Measurements from ENCODE around the gene CEBPA. TPM values are rescaled to one million over a fixed set of nuclear protein-coding genes. Genes with fewer than 3 reads are reported as not detected.
"Not testable (repeated sequence)": the region's sequence is repeated elsewhere in the genome, so short reads cannot be mapped to it uniquely, and the experiment has no call there.

Gene CEBPA
- total RNA-seq, 2 experiments from 2014 or later, result 0.22 to 0.33 TPM

DNA sequence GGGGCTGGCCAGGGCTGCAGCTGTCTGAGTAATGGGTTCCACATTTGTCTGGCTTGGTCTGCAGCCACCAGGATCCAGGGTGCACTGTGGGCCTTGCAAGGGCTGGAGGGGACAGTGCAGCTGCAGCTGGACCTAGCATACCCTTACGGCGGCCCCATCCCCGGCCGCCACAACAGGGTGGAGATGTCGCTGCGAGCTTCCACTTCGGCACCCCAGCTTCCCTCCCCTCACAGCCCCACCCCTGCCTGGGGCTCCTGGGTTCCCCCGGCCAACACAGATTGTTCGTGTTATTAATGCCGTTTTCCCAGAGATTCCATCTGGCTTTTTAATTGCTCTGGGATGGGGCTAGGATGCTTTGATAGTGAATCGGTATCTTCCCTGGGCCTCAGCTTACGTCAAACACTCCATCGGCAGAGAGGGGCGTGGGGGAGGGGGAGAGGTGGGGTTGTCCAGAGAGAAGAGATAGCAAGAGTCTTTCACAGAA lies 5.8 kb downstream of the CEBPA start:
- CTCF ChIA-PET, result interaction anchor here (1.1 kb wide), 1 partner anchor 61 kb away, joined by 4 read pairs; no protein-coding TSS in a partner anchor
- Mint-ChIP-seq H3K36me3 (no peaks in the 10 kb centered on the region), H3K4me3 (no peak overlapping the region), H3K9me3 (no peaks in the 10 kb centered on the region), H3K27ac (no peak overlapping the region), H3K4me1 (ENCODE audit: low read depth) (no peaks in the 10 kb centered on the region), H3K27me3 (peaks cover 23% of the 10 kb centered on the region)
- no peak for DNase-seq
- POLR2A ChIA-PET, result no interaction called here
- intact Hi-C loops (cut with micrococcal nuclease), result no loop called here

DNA sequence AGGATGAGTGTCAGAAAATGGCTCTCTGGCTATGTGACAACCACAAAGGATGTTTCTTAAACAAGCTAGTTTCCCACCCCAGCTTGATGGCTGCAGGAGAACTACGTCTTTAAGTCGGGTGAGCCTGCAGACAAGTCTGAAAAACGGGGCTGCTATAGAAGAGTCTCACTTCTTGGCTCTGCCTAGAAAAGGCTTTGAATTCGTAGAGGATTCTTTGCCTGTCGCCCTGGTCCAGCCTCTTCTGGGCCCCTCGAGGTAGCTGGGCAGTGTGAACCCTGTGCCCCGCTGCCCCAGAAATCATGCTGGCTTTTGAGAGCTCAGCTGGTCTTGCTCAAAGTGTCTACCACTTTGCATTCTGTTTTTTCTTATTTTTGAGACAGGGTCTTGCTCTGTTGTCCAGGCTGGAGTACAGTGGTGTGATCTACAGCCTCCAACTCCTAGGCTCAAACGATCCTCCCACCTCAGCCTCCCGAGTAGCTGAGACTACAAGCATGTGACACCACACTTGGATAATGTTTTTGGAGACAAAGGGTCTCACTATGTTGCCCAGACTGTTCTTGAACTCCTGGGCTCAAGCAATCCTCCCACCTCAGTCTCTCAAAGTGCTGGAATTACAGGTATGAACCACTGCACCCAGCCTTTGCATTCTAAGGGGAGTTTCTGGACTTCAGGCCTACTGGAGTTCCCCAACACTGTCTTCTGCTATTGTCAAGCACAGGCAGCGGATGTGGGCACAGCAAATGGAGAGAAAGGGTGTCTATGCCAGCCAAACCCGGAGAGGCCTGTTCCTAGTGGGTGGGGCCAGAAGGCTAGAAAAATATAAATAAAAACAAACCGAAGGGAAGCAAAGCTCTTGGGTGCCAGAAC lies 6.5 kb downstream of the CEBPA start:
- Mint-ChIP-seq H3K27ac (no peak overlapping the region), H3K9me3 (no peaks in the 10 kb centered on the region), H3K36me3 (no peaks in the 10 kb centered on the region), H3K4me3 (no peak overlapping the region), H3K27me3 (peaks cover 20% of the 10 kb centered on the region), H3K4me1 (ENCODE audit: low read depth) (no peaks in the 10 kb centered on the region)
- POLR2A ChIA-PET, result no interaction called here
- CTCF ChIA-PET, result interaction anchor here (0.7 to 1.2 kb wide), 2 partner anchors 11 to 60 kb away, joined by 3 read pairs; no protein-coding TSS in a partner anchor
- no peak for DNase-seq
- intact Hi-C loops (cut with micrococcal nuclease), result no loop called here

DNA sequence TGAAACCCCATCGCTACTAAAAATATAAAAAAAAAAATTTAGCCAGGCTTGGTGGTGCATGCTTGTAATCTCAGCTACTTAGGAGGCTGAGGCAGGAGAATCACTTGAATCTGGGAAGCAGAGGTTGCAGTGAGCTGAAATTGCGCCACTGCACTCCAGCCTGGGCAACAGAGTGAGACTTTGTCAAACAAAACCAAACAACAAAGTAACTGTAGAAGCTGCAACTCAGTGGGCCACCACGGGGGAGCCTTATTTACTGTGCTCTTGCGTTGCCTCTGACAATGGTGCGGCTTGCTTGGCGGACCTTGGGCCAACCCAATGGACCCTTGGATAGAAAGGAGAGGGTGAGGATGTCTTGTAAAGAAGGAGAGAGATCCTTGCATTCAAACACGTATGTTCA lies 7.3 kb downstream of the CEBPA start:
- CTCF ChIA-PET, result interaction anchor here (0.7 to 1.2 kb wide), 2 partner anchors 11 to 59 kb away, joined by 3 read pairs; no protein-coding TSS in a partner anchor
- H3K9me3 Mint-ChIP-seq; H3K27ac Mint-ChIP-seq; POLR2A ChIA-PET; intact Hi-C loops (cut with micrococcal nuclease); DNase-seq; H3K4me1 Mint-ChIP-seq (ENCODE audit: low read depth); H3K4me3 Mint-ChIP-seq; H3K36me3 Mint-ChIP-seq: not testable (repeated sequence)
- peaks cover 13% of the 10 kb centered on the region for H3K27me3 Mint-ChIP-seq

DNA sequence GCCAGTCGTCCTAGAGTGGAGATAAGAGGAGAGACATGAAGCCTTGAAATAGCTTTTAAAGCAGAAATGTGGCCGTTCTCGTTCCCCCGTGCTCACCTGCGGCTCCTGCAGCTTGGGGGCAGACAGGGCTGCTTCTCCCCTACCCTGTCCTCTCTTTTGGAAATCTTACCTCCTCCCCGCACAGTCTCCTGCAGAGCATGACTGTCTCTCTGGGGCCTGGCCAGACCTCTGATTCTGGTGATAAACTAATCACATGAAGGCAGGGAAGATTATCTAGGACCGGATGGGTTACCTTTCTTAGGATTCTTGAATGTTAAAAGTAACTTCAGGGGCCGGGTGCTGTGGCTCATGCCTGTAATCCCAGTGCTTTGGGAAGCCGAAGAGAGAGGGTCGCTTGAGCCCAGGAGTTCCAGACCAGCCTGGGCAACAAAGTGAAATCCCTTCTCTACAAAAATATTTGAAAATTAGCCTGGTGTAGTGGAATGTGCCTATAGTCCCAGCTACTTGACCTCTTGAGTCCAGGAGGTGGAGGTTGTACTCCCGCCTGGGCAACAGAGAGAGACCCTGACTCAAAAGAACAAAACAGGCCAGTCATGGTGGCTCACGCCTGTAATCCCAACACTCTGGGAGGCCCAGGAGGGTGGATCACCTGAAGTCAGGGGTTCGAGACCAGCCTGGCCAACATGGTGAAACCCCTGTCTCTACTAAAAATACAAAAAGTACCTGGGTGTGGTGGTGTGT lies 8.1 kb downstream of the CEBPA start:
- peaks cover 9% of the 10 kb centered on the region for H3K27me3 Mint-ChIP-seq
- H3K4me3 Mint-ChIP-seq, result no peak overlapping the region
- DNase-seq, result no peak
- peaks cover 1% of the 10 kb centered on the region for H3K36me3 Mint-ChIP-seq
- intact Hi-C loops (cut with micrococcal nuclease), result no loop called here
- CTCF ChIA-PET, result no interaction called here
- no peak overlapping the region for H3K27ac Mint-ChIP-seq
- H3K9me3 Mint-ChIP-seq, result peaks cover 5% of the 10 kb centered on the region
- H3K4me1 Mint-ChIP-seq (ENCODE audit: low read depth), result no peaks in the 10 kb centered on the region
- POLR2A ChIA-PET, result interaction anchor here (0.6 kb wide), 1 partner anchor 320 kb away, joined by 3 read pairs; no protein-coding TSS in a partner anchor

DNA sequence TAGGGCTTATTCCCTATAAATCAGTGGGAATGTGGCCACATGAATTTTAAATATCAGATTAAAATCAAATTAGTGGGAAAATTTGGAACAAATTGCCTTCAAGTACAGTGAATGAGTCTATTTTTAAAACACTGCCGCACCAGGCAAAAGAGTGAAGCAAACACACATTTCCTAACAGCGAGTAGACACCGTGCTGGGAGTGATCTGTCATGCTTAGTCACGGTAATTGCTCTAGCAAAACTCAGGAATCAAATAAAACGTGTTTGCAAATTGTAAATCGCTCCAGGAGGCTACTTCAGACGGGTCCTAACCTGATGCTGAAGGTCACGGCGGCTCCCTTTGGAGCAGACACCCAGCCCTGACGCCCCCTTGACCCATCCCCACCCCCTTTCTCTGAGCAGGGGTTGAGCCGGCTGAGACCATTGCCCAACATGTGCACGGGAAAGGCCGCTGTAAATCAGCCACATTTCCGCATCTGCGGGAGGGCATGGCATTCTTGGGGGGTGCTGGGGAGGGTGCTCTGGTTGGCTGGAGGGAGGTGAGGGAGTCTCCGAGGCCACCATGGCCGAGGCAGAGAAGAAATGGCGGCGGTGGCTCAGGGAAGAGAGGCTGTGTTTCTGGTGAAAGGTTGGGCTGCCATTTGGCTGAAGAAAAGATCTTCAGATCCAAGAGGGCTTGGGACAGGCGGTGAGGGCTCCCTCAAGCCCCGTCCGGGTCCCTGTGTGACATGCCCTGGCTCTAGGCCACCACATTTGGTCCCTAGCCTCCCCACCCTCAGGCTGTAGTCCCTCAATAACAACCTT lies 8.9 kb downstream of the CEBPA start:
- H3K9me3 Mint-ChIP-seq, result peaks cover 13% of the 10 kb centered on the region
- H3K27ac Mint-ChIP-seq, result no peak overlapping the region
- H3K27me3 Mint-ChIP-seq, result peaks cover 6% of the 10 kb centered on the region
- ChIA-PET POLR2A (no interaction called here), CTCF (no interaction called here)
- DNase-seq, result no peak
- peaks cover 1% of the 10 kb centered on the region for H3K36me3 Mint-ChIP-seq
- intact Hi-C loops (cut with micrococcal nuclease), result no loop called here
- H3K4me3 Mint-ChIP-seq, result no peak overlapping the region
- no peaks in the 10 kb centered on the region for H3K4me1 Mint-ChIP-seq (ENCODE audit: low read depth)

DNA sequence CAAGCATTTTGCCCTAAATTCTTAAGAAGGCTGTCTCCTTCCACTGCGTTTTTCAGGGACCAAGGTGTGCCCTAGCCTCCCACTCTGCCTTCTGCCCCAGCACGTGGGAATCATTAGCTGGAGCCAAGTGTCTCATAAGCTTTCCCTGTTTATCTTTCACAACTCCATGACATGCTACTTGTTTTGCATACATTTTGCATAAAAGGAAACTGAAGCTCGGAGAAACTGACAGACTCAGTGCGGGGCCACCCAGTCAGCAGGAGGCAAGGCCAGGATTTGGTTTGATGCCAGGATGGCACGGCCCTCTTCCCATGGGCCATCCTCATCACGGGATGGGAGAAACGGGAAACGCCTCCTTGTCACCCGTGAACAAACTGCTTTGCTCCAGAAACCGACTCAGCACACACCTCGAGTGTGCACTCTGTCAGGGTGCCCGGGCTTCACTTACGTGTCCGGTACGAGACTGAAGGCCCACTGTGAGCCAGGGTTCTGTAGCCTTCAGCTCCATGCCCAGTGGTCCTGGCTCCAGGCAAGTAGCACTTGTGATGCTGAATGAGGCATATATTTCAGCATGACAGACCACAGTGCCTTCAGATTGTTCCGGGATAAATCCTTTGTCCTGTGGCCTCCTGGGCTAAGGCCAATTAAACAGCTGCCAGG lies 9.6 kb downstream of the CEBPA start:
- no peaks in the 10 kb centered on the region for H3K4me1 Mint-ChIP-seq (ENCODE audit: low read depth)
- ChIA-PET CTCF (interaction anchor here (0.6 kb wide), 1 partner anchor 96 kb away, joined by 3 read pairs; no protein-coding TSS in a partner anchor), POLR2A (no interaction called here)
- H3K4me3 Mint-ChIP-seq, result no peak overlapping the region
- no peak overlapping the region for H3K27ac Mint-ChIP-seq
- H3K9me3 Mint-ChIP-seq, result peaks cover 20% of the 10 kb centered on the region
- H3K36me3 Mint-ChIP-seq, result peaks cover 7% of the 10 kb centered on the region
- intact Hi-C loops (cut with micrococcal nuclease), result no loop called here
- DNase-seq, result no peak
- peaks cover 6% of the 10 kb centered on the region for H3K27me3 Mint-ChIP-seq

DNA sequence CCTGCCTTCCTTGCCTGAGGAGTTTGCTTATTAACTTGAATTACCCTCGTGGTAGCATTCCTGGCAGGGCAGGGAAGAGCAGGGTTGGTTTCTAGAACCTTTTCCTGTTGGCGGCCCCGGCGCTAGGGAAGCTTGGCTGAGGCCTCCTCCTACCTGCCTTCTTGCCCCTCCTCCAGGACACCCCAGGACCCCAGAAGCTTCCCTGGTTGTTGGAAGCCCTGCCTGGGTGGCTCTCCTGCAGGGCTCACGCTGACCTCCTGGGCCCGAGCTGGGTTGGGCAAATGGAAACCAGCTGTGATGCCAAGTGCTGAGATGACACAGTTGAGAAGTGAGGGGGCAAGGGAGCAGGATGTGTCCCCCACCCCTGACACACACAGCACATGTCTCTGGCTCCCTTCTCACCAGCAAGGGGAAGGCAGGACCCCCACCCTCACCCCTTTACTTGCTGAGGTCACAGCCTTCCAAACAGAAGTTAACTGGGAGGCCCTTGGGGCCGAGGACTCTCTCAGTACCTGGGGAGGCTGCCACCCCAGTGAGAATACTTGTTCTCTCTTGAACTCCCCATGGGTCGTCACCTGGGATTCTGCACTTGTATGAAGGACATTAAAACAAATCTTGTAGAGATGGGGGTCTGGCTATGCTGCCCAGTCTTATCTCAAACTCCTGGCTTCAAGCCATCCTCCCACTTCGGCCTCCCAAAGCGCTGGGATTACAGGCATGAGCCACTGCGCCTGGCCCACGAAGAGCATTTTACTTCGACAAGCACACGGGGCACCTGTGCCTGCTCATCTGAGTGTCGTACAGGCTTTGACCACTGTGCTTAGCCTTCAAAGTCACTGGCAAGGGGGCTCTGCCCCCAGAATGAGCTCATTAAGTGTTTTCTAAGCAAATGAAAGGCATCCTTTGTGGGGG lies 10.5 kb downstream of the CEBPA start:
- intact Hi-C loops (cut with micrococcal nuclease), result no loop called here
- peaks cover 6% of the 10 kb centered on the region for H3K27me3 Mint-ChIP-seq
- peaks cover 7% of the 10 kb centered on the region for H3K36me3 Mint-ChIP-seq
- H3K4me1 Mint-ChIP-seq (ENCODE audit: low read depth), result peaks cover 3% of the 10 kb centered on the region
- H3K4me3 Mint-ChIP-seq, result no peak overlapping the region
- H3K27ac Mint-ChIP-seq, result no peak overlapping the region
- POLR2A ChIA-PET, result no interaction called here
- CTCF ChIA-PET, result no interaction called here
- peaks cover 23% of the 10 kb centered on the region for H3K9me3 Mint-ChIP-seq
- DNase-seq, result no peak

DNA sequence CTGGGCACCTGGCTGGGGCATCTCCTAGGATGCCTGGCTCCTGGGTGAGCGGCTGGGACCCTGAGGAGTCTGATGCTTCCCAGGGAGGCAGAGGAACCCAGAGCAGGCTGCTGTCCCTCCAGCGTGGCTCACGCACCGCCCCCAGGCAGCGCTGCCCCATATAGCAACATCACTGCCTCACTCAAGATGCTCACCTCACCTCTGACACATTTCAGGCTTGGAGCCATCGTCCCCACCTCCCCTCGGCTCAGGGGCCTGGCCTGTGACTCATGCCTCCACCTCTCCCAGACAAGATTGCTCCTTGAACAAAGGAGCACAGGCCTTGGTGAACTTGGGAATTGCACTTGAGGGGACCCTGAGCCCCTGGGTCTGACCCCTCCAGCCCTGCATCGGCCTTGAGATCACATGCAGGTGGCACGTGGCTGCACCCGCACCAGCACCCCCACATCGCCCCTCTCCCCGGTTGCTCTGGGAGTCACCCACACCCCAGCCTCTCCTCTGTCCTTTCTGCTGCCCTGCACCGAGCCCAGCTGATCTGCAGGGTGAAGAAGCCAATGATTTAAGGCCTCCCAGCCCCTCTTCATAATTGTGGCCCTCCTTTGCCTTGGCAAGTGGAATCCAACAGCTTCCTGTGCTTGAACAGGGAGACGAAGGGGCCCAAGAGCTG lies 11.2 kb downstream of the CEBPA start:
- Mint-ChIP-seq H3K4me1 (ENCODE audit: low read depth) (peaks cover 6% of the 10 kb centered on the region), H3K36me3 (peaks cover 7% of the 10 kb centered on the region), H3K4me3 (no peak overlapping the region), H3K27ac (no peak overlapping the region), H3K27me3 (peaks cover 6% of the 10 kb centered on the region), H3K9me3 (peaks cover 23% of the 10 kb centered on the region)
- intact Hi-C loops (cut with micrococcal nuclease), result no loop called here
- CTCF ChIA-PET, result no interaction called here
- POLR2A ChIA-PET, result no interaction called here
- DNase-seq, result no peak

DNA sequence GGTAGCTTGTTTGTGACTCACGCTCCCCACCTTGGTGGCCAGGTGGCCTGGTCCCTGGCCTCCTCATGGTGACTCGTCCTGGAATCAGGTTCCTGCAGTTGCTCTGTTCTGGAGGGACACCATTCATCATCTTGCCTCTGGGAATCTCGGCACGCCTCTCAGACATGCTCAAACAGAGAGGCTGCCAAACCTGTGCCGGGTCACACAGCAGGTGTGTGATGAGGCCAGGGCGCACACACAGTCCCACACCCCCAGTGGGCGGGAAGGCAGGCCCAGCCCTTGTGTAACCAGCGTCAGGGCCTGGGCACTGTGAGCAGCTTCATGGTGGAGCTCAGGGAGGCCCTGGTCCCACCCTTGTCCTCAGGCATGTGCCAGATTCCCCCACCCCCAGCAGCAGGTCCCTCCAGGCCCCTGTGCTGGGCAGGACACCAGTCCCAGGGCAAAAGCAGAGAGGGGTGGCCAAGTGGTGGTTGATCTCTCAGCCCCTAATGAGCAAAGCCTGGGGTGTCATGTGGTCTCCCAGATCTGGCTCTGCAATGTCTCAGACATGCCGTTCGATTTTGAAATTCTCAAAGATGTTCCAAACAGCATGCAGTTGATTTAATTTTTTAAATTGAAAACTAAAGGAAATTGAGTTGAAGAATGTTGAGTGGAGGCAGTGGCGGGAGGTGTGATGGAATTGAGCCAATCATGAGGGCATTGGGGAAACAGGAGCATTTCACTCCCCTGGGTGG lies 12.1 kb downstream of the CEBPA start:
- no peak overlapping the region for H3K4me3 Mint-ChIP-seq
- ChIA-PET CTCF (no interaction called here), POLR2A (no interaction called here)
- intact Hi-C loops (cut with micrococcal nuclease), result no loop called here
- peaks cover 7% of the 10 kb centered on the region for H3K36me3 Mint-ChIP-seq
- H3K9me3 Mint-ChIP-seq, result peaks cover 23% of the 10 kb centered on the region
- no peak overlapping the region for H3K27ac Mint-ChIP-seq
- peaks cover 6% of the 10 kb centered on the region for H3K4me1 Mint-ChIP-seq (ENCODE audit: low read depth)
- DNase-seq, result no peak
- peaks cover 9% of the 10 kb centered on the region for H3K27me3 Mint-ChIP-seq

DNA sequence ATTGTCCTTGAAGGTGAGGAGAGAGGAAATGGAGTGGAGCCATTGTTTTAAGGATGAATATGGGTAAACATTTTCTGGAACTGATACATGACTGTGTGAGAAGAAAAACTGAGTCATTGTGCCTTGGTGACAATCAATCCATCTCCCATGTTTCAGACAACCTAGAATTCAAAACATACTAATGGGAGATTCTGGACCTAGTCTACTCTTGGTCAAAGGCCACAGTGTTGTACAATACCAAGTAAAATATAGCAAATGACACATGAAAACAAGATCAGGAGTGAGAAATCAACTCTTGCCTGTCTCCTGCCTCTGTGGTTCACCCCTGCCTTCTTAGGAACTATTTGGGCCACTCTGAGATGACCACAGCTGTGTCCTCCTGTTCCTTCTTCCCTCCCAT lies 13.1 kb downstream of the CEBPA start:
- H3K4me1 Mint-ChIP-seq (ENCODE audit: low read depth), result peaks cover 6% of the 10 kb centered on the region
- peaks cover 10% of the 10 kb centered on the region for H3K27me3 Mint-ChIP-seq
- intact Hi-C loops (cut with micrococcal nuclease), result no loop called here
- H3K9me3 Mint-ChIP-seq, result peaks cover 23% of the 10 kb centered on the region
- ChIA-PET POLR2A (no interaction called here), CTCF (no interaction called here)
- DNase-seq, result no peak
- no peak overlapping the region for H3K27ac Mint-ChIP-seq
- no peak overlapping the region for H3K4me3 Mint-ChIP-seq
- peaks cover 7% of the 10 kb centered on the region for H3K36me3 Mint-ChIP-seq
